ENCODE results near the gene ANKS1B.
"Not testable (repeated sequence)": the region's sequence is repeated elsewhere in the genome, so short reads cannot be mapped to it uniquely, and the experiment has no call there.

The ANKS1B gene

GRCh38 chr12:98977186-98977585 lies 1007.5 kb downstream of the ANKS1B start:
- DNase-seq = no peak

- no peak for DNase-seq
Observed at GRCh38 chr12:98974767-98975381, 1009.9 kb downstream of the ANKS1B start.

- no peak for DNase-seq
Observed at GRCh38 chr12:98973395-98973794, 1011.3 kb downstream of the ANKS1B start.

- DNase-seq = no peak
Observed at GRCh38 chr12:98970950-98971349, 1013.8 kb downstream of the ANKS1B start.

GRCh38 chr12:98970210-98970609 lies 1014.5 kb downstream of the ANKS1B start:
- no peak for DNase-seq

- no peak for DNase-seq
Observed at GRCh38 chr12:98968896-98969295, 1015.8 kb downstream of the ANKS1B start.

GRCh38 chr12:98957135-98957534 lies 1027.6 kb downstream of the ANKS1B start:
- DNase-seq = not testable (repeated sequence)

- no peak for DNase-seq
Observed at GRCh38 chr12:98955284-98955683, 1029.5 kb downstream of the ANKS1B start.

GRCh38 chr12:98954506-98954905 lies 1030.2 kb downstream of the ANKS1B start:
- DNase-seq = no peak

GRCh38 chr12:98951406-98951805 lies 1033.3 kb downstream of the ANKS1B start:
- DNase-seq = no peak

GRCh38 chr12:98948343-98948949 lies 1036.3 kb downstream of the ANKS1B start:
- DNase-seq = no peak

- no peak for DNase-seq
Observed at GRCh38 chr12:98945864-98946263, 1038.9 kb downstream of the ANKS1B start.

GRCh38 chr12:98939926-98940325 lies 1044.8 kb downstream of the ANKS1B start:
- no peak for DNase-seq

- no peak for DNase-seq
Observed at GRCh38 chr12:98939350-98939749, 1045.4 kb downstream of the ANKS1B start.

GRCh38 chr12:98935847-98936246 lies 1048.9 kb downstream of the ANKS1B start:
- no peak for DNase-seq

GRCh38 chr12:98922871-98923270 lies 1061.9 kb downstream of the ANKS1B start:
- no peak for DNase-seq

GRCh38 chr12:98918176-98918863 lies 1066.4 kb downstream of the ANKS1B start:
- no peak for DNase-seq

- DNase-seq = no peak
Observed at GRCh38 chr12:98916106-98916505, 1068.6 kb downstream of the ANKS1B start.

- no peak for DNase-seq
Observed at GRCh38 chr12:98912401-98912974, 1072.2 kb downstream of the ANKS1B start.

- no peak for DNase-seq
Observed at GRCh38 chr12:98911396-98911795, 1073.3 kb downstream of the ANKS1B start.

GRCh38 chr12:98909746-98910145 lies 1075.0 kb downstream of the ANKS1B start:
- no peak for DNase-seq

- DNase-seq = no peak
Observed at GRCh38 chr12:98908866-98909265, 1075.9 kb downstream of the ANKS1B start.

GRCh38 chr12:98903875-98904274 lies 1080.9 kb downstream of the ANKS1B start:
- DNase-seq = no peak

- DNase-seq = no peak
Observed at GRCh38 chr12:98901189-98901588, 1083.5 kb downstream of the ANKS1B start.

Data from activated CD4-positive, CD25-positive, alpha-beta regulatory T cell treated with anti-CD3 and anti-CD28 coated beads, Interleukin-2, amount 50 U/mL, for 72 hours (primary cell).